ENCODE data around the gene COPS8. TPM values are rescaled to one million over a fixed set of nuclear protein-coding genes. Genes with fewer than 3 reads are reported as not detected.

COPS8 gene
- total and polyA plus RNA-seq, 2 of the 4 experiments (the other 2 are of a cell fraction) = 47.0 to 64.9 TPM

- no peak overlapping the region for H2BK120ac ChIP-seq (ENCODE audit: low read depth, low read length)
- no peak overlapping the region for H3K56ac ChIP-seq (ENCODE audit: extremely low read depth, insufficient read depth, low read length)
- H3K9me3 ChIP-seq (ENCODE audit: control insufficient read depth, insufficient read depth, low read length) = peaks cover 6% of the 10 kb centered on the region; the same call in 1 of the 2 replicates
- no TSS peak for BruUV-seq (replicated peaks)
- ChIA-PET CTCF (no interaction called here), POLR2A (ENCODE audit: unreplicated experiment) (no interaction called here)
- H2AFZ ChIP-seq (replicated peaks; ENCODE audit: low read length, poor library complexity) = no peak overlapping the region
- whole genome bisulfite sequencing, 2 experiments (ENCODE audit: extremely low coverage in 2 of 2, insufficient read length in 1 of 2) = 83% methylated on average over 1 of the region's 2 CpGs; no CpG with 5 or more reads in 1 of the 2 experiments
- H3K14ac ChIP-seq (replicated peaks; ENCODE audit: low read depth, low read length) = no peak overlapping the region
- peaks cover 5% of the 10 kb centered on the region for H3K9me1 ChIP-seq (ENCODE audit: insufficient read depth, low read length)
- H3K4ac ChIP-seq (ENCODE audit: low read depth, low read length) = no peak overlapping the region
- dilution Hi-C loops (cut with HindIII; ENCODE audit: low sequenced_read_pairs, unreplicated experiment) (no loop called here), intact Hi-C loops (cut with micrococcal nuclease) (no loop called here), in situ Hi-C loops (cut with MboI; ENCODE audit: low sequenced_read_pairs) (no loop called here)
- H3K27me3 ChIP-seq (ENCODE audit: control insufficient read depth, insufficient read depth, low read length) = no peaks in the 10 kb centered on the region
- no peak for ATAC-seq (ENCODE audit: low read depth)
- no peak overlapping the region for H2AK9ac ChIP-seq (replicated peaks; ENCODE audit: low read depth, low read length, poor library complexity)
- no peak overlapping the region for H2BK20ac ChIP-seq (ENCODE audit: low read depth, low read length)
- no peak overlapping the region for H3K27ac ChIP-seq (ENCODE audit: insufficient read depth, low read length)
- no peak overlapping the region for H3K4me3 ChIP-seq (ENCODE audit: insufficient read depth, low read depth, low read length)
- H3K4me1 ChIP-seq (ENCODE audit: control insufficient read depth, insufficient read depth, low read length) = peaks cover 4% of the 10 kb centered on the region
- no peak overlapping the region for H3K23ac ChIP-seq (ENCODE audit: low read depth, low read length)
- H3K9ac ChIP-seq (ENCODE audit: low read depth, low read length) = no peak overlapping the region
- H2AK5ac ChIP-seq (ENCODE audit: low read depth, low read length) = no peak overlapping the region
- H3K18ac ChIP-seq (ENCODE audit: low read depth, low read length) = peak overlapping the region; percentile 69; the same call in 1 of the 2 replicates
- no peak overlapping the region; the same call in 1 of the 2 replicates for H4K5ac ChIP-seq (ENCODE audit: low read depth, low read length)
- no peak overlapping the region for H4K91ac ChIP-seq (ENCODE audit: insufficient read depth, low read depth, low read length)
- H3K4me2 ChIP-seq (ENCODE audit: low read depth, low read length) = no peak overlapping the region
- H3K79me1 ChIP-seq (ENCODE audit: low read depth in 1 of 2, low read length in 2 of 2) = no peaks in the 10 kb centered on the region
- H2BK5ac ChIP-seq (ENCODE audit: low read depth, low read length, poor library complexity, severe bottlenecking) = no peak overlapping the region
- H4K20me1 ChIP-seq (ENCODE audit: insufficient read depth, low read length) = no peaks in the 10 kb centered on the region
- H4K8ac ChIP-seq (ENCODE audit: low read depth in 2 of 2, low read length in 2 of 2) = no peak overlapping the region
- no peak overlapping the region for H2BK15ac ChIP-seq (ENCODE audit: low read depth, low read length)
- TF ChIP-seq MAFK (IDR thresholded peaks at IDR 0.05; ENCODE audit: low read depth, low read length) (no peak), CEBPB (IDR thresholded peaks at IDR 0.05; ENCODE audit: low read depth, low read length) (no peak), RCOR1 (IDR thresholded peaks at IDR 0.05; ENCODE audit: insufficient replicate concordance, low read length) (no peak)
- no peaks in the 10 kb centered on the region for H3K36me3 ChIP-seq (ENCODE audit: control insufficient read depth, insufficient read depth, low read length)
- no peak for DNase-seq
These were observed 57.4 kb downstream of the COPS8 start for GRCh38 chr2:237143118-237143517.
